ENCODE data around the gene AIPL1. TPM values are rescaled to one million over a fixed set of nuclear protein-coding genes. Genes with fewer than 3 reads are reported as not detected.

The AIPL1 gene
- total RNA-seq, 1 donor from 2014 or later = not detected

DNA sequence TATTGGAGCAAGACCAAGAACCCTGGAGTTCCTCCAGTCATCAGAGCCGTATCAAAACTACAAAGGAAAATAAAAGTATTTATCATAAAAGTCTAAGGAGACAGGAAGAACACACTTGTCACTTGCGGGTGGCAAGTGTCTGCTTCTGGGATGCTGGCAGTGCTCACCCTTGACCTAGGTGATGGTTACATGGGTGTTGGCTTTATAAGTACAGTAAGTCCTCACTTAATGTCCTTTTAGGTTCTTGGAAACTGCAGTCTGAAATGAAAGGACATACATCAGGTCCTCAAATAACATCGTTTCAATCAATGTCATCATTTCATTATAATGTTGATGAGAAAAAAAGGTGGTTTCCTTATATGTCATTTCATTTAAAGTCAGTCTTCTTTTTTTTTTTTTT is 3.0 kb upstream of the AIPL1 start:
- H3K4me3 ChIP-seq (ENCODE audit: low read depth, low read length) = no peak overlapping the region
- TF ChIP-seq, protein P1, sequence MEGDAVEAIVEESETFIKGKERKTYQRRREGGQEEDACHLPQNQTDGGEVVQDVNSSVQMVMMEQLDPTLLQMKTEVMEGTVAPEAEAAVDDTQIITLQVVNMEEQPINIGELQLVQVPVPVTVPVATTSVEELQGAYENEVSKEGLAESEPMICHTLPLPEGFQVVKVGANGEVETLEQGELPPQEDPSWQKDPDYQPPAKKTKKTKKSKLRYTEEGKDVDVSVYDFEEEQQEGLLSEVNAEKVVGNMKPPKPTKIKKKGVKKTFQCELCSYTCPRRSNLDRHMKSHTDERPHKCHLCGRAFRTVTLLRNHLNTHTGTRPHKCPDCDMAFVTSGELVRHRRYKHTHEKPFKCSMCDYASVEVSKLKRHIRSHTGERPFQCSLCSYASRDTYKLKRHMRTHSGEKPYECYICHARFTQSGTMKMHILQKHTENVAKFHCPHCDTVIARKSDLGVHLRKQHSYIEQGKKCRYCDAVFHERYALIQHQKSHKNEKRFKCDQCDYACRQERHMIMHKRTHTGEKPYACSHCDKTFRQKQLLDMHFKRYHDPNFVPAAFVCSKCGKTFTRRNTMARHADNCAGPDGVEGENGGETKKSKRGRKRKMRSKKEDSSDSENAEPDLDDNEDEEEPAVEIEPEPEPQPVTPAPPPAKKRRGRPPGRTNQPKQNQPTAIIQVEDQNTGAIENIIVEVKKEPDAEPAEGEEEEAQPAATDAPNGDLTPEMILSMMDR (conservative IDR thresholded peaks at IDR 0.05; ENCODE audit: low read depth, low read length) = no peak
- no peak for DNase-seq (ENCODE audit: low read depth)

DNA sequence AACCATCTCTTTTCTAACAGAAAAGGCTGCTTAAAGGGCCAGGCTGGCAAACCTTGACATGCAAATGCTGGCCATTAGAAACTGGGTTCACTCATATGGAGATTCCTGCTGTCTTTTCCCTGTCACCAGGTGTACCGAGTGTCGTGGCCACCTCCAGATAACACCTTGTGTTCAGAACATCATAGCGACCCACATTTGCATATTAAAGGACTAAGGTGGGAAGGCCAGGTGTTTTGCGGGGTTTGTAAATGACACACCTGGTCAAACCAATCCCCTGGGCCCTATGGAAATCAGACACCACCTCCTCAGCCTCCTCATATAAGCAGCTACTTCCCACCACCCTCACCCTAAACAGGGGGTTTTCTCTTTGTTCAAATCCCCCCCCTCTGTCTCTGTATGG is 2.5 kb upstream of the AIPL1 start:
- no peak overlapping the region for H3K4me3 ChIP-seq (ENCODE audit: low read depth, low read length)
- TF ChIP-seq, protein P1 (conservative IDR thresholded peaks at IDR 0.05; ENCODE audit: low read depth, low read length) = no peak
- DNase-seq (ENCODE audit: low read depth) = no peak

DNA sequence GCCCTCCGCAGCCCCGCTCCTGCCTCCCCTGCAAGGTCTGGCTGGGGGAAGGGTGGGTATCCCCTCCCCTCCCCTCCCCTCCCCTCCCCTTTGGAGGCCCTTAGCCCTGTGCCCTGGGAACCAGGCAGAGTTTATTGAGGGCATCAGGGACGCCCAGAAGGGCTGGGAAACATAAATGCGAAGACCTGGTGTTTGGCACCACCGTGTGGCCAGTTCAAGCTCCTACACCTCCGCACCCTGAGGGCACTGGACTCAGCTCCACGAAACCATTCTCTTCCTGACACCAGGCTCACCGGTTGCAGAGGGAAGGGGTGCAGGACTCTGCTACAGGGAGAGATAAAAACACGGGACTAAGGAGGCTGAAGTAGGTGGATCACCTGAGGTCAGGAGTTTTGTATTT is 1.0 kb upstream of the AIPL1 start:
- no peak for DNase-seq (ENCODE audit: low read depth)
- no peak overlapping the region for H3K4me3 ChIP-seq (ENCODE audit: low read depth, low read length)
- TF ChIP-seq, protein P1 (conservative IDR thresholded peaks at IDR 0.05; ENCODE audit: low read depth, low read length) = peak; percentile 81

DNA sequence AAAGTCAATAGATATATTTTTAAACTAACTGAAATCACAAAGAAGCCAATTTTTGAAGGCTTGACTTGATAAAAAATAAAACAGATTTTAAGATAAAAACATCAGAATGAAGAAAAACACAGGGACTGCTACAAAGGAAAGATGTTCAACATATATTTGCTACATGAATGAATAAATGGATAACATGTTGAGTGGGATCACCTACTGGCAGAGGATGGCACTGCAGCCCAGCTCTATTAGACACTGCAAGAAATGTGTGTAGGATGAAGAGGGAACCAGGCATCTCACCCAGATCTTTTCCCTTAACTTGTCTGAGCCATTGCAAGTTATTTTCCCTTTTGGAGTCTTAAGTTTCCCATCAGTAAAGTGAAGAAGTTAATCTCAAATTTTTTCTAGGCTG is 4.2 kb downstream of the AIPL1 start:
- TF ChIP-seq, protein P1 (conservative IDR thresholded peaks at IDR 0.05; ENCODE audit: low read depth, low read length) = peak; percentile 49
- no peak for DNase-seq (ENCODE audit: low read depth)

DNA sequence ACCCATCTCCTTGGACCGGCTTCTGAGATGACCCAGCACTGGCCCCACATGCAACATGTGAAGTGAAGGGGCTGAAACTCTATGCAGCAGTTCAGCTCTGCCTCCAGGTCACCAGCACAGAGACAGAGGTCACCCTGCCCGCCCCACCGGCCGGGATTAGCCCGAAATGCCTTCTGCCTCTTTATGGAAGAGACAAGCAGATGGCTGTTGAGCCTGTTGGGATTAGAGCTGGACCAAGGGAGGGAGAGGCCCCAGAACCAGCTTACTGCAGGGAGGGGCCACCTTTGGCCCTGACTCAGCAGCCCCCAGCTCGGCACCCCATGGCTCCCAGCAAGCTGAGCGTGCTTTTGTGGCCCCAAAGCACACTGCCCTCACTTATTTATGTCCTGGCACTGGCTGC is 5.7 kb downstream of the AIPL1 start:
- H3K4me3 ChIP-seq (ENCODE audit: low read depth, low read length) = no peak overlapping the region
- no peak for DNase-seq (ENCODE audit: low read depth)
- TF ChIP-seq, protein P1 (conservative IDR thresholded peaks at IDR 0.05; ENCODE audit: low read depth, low read length) = no peak

More for the DNA sequence above, 4.2 kb downstream of the AIPL1 start:
- H3K4me3 ChIP-seq (ENCODE audit: low read depth, low read length) = no peak overlapping the region

DNA sequence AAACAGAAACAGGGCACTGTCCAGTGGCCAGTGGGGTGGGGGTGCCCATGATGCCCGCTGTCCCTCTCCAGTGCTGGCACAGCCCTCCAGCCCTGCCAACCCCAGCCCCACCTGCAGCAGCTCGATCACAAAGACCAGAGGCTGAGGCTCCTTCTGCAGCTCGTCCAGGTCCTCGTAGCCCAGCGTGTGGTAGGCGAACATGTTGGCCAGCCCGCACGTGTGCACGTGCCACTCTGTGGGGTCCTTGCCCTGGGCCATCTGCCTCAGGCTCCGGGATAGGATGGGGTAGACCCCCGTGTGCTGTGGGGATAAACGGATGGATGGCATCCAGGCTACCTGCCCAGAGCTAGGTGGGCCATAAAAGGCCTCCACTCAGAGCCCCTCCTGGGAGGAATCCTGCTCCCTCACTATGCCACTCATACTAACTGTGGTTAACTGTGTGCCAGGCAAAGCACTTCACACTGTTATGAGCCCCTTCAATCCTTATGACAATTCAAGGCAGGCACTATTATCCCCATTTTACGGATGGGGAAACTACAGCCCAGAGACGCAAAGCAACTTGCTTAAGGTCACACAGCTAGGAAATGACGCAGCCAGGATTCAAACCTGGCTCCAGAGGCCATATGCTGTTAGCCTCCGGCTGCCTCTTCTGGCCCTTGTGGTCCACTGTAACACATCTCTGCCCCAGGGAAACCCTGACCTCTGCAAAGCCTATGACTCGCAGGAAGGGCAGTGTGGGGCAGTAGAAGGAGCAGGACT is 6.5 kb downstream of the AIPL1 start:
- H3K4me3 ChIP-seq (ENCODE audit: low read depth, low read length) = no peak overlapping the region
- TF ChIP-seq, protein P1 (conservative IDR thresholded peaks at IDR 0.05; ENCODE audit: low read depth, low read length) = no peak
- DNase-seq (ENCODE audit: low read depth) = no peak

DNA sequence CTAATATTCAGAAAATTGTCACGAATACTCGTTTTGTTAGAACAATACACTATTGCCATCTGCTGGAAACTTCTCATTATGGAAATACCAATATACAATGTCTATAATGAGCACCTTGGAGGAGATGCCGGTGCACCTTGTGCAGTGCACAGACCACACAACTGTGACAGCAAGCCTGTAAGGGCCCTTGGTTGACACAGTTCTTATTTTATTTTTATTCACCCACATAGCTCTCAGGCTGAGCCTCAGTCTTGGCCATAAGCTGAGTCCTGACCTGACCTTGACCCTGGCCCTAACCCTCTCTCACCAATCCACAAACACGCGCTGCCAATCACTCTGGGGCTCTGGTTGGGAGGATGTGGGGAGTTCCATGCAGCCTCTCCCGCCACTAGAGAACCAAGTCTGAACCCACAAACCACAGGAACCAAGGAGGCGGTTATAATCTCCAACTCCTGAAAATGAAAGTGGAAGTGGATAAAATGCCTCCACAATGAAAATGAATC is 7.6 kb downstream of the AIPL1 start:
- TF ChIP-seq, protein P1 (conservative IDR thresholded peaks at IDR 0.05; ENCODE audit: low read depth, low read length) = no peak
- H3K4me3 ChIP-seq (ENCODE audit: low read depth, low read length) = no peak overlapping the region
- DNase-seq (ENCODE audit: low read depth) = no peak
